Gastroesophageal sphincter (tissue), 3 donors: Measurements from ENCODE around the gene DUSP14.

Experiments
- CTCF ChIP-seq, 4 experiments: fragments of 200-600 bp in 2 of 4; fragments of 450-650 bp in 2 of 4; sonication (generic) in 1 of 4; IDR thresholded peaks; one replicate each; pipeline ENCODE4 v1.5.1; 2017 to 2019; ENCODE audit warnings: antibody characterized with exemption in 4 of 4, mild to moderate bottlenecking in 2 of 4, moderate library complexity in 2 of 4
- EP300 ChIP-seq: sonication (generic); formaldehyde crosslinking; IDR thresholded peaks from one replicate; pipeline ENCODE4 v1.6.1; 2017; ENCODE audit warnings: antibody characterized with exemption, mild to moderate bottlenecking
- POLR2A ChIP-seq, 2 donors: fragments of 450-650 bp; IDR thresholded peaks; one replicate each; pipeline ENCODE4 v1.6.1; 2017; ENCODE audit warnings: antibody characterized with exemption in 2 of 2, mild to moderate bottlenecking in 2 of 2, moderate library complexity in 1 of 2
- POLR2AphosphoS5 ChIP-seq: sonication (generic); formaldehyde crosslinking; IDR thresholded peaks from one replicate; pipeline ENCODE4 v1.6.1; 2017; ENCODE audit warnings: antibody characterized with exemption

GRCh38 chr17:37493249-37494027 lies 3.7 kb downstream of the DUSP14 start:
- TF ChIP-seq POLR2A (IDR thresholded peaks at IDR 0.05) (no peak), CTCF (IDR thresholded peaks at IDR 0.05) (no peak), POLR2AphosphoS5 (no peak), EP300 (no peak)
